GM12891 (cell line): ENCODE results near the gene SIGLEC1.

ENCODE experiments used
- DNase-seq: peaks from one replicate; pipeline ENCODE4 v3.0.0; 2011; ENCODE audit warnings: low spot score; ENCODE audit not compliant: insufficient read length
- FAIRE-seq: peaks from 2 replicates; lab custom pipeline; 2011; peaks lifted over from hg19 to GRCh38; lab: Jason Lieb, UNC
- PAX5 ChIP-seq: IDR thresholded peaks from 2 replicates; pipeline ENCODE4 v1.6.1; 2011; ENCODE audit warnings: low read length, moderate library complexity, mild to moderate bottlenecking; ENCODE audit not compliant: insufficient read depth, severe bottlenecking
- POLR2A ChIP-seq: IDR thresholded peaks from 2 replicates; pipeline ENCODE4 v1.6.1; 2011; ENCODE audit warnings: low read depth, low read length, control low read depth
- POLR2AphosphoS5 ChIP-seq: IDR thresholded peaks from 2 replicates; pipeline ENCODE4 v1.6.1; 2011; ENCODE audit warnings: low read depth, low read length, control low read depth
- POU2F2 ChIP-seq: IDR thresholded peaks from 2 replicates; pipeline ENCODE4 v1.6.1; 2011; ENCODE audit warnings: low read depth, mild to moderate bottlenecking, control low read depth, low read length, moderate library complexity
- SPI1 ChIP-seq: IDR thresholded peaks from 2 replicates; pipeline ENCODE4 v1.6.1; 2011; ENCODE audit warnings: low read depth, low read length, control low read depth
- TAF1 ChIP-seq: IDR thresholded peaks from 2 replicates; pipeline ENCODE4 v1.6.1; 2011; ENCODE audit warnings: low read depth, low read length, control low read depth

SIGLEC1 gene

DNA sequence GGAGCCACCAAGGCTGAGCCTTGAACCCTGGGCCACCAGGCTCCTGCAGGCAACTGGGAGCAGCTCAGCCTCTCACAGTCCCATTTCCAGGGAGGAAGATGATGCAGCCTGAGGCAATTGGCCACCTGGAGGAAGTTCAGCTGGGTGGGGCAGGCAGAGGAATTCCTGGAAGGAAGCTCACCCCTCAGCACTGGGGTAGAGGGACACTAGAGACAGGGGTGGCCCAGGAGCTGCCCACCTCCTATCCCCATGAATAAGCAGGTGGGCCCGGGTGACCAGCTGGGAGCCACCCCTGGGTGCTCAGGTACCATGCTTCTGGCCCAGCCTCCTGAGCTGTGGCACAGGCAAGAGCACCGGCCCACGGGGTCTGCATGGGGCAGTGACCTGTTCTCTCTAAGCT, 16.5 kb upstream of the SIGLEC1 start:
- FAIRE-seq: no peak
- no peak for DNase-seq
- TF ChIP-seq PAX5 (no peak), POLR2AphosphoS5 (no peak), SPI1 (no peak), POLR2A (no peak), TAF1 (no peak), POU2F2 (no peak)

DNA sequence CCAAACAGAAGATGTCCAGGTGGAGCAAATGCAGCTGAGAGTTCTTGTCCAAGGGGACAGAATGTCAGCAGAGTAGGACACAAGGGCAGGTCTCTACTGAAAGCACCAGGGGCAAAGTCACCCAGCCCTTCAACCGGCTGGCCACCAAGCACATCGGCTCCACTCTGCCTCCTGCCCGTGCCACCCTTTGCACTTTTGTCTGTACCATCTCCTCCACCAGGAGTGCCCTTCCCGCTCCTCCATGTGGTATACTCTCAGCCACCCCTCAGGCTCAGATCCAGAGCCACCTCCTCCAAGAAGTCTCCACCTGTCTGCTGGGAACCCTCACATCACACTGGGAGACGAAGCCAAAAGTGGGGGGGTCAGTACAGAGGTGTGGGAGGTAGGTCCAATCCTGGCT, 16.0 kb upstream of the SIGLEC1 start:
- TF ChIP-seq TAF1 (no peak), POLR2A (no peak), SPI1 (no peak), PAX5 (no peak), POU2F2 (no peak), POLR2AphosphoS5 (no peak)
- FAIRE-seq (no peak), DNase-seq (no peak)

GRCh38 chr20:3727401-3728021, 15.1 kb upstream of the SIGLEC1 start:
- DNase-seq: no peak
- no peak for TF ChIP-seq POLR2A
- TF ChIP-seq PAX5: no peak
- no peak for TF ChIP-seq POU2F2
- no peak for TF ChIP-seq POLR2AphosphoS5
- TF ChIP-seq SPI1: no peak
- no peak for FAIRE-seq

DNA sequence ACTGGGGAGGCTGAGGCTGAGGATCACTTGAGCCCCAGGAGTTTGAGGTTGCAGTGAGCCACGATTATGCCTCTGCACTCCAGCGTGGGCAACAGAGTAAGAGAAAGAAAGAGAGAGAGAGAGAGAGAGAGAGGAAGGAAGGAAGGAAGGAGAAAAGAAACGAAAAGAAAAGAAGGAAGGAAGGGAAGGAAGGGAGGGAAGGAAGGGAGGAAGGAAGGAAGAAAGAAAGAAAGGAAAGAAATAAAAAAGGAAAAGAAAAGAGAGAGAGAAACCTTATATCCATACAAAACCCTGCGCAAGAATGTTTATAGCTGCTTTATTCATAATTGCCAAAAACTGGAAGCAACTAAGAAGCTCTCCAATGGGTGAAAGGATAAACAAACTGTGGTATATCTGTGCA, 12.0 kb upstream of the SIGLEC1 start:
- DNase-seq (no peak), FAIRE-seq (no peak)
- TF ChIP-seq POLR2A (no peak), POU2F2 (no peak), TAF1 (no peak), SPI1 (no peak), POLR2AphosphoS5 (no peak), PAX5 (no peak)

DNA sequence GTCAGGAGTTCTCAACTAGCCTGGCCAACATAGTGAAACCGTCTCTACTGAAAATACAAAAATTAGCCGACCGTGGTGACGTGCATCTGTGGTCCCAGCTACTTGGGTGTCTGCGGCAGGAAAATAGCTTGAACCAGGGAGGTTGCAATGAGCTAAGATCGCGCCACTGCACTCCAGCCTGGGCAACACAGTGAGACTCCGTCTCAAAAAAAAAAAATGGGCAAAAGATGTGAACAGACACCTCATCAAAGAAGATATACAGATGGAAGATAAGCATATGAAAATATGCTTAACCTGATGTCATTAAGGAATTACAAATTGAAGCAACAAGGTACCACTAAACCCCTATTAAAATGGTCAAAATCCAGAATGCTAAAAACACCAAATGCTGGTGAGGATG, 10.9 kb upstream of the SIGLEC1 start:
- TF ChIP-seq PAX5 (no peak), TAF1 (no peak), POLR2AphosphoS5 (no peak), SPI1 (no peak), POLR2A (no peak), POU2F2 (no peak)
- FAIRE-seq: no peak
- no peak for DNase-seq

GRCh38 chr20:3721912-3722311, 9.5 kb upstream of the SIGLEC1 start:
- no peak for DNase-seq
- FAIRE-seq: no peak
- no peak for TF ChIP-seq TAF1

DNA sequence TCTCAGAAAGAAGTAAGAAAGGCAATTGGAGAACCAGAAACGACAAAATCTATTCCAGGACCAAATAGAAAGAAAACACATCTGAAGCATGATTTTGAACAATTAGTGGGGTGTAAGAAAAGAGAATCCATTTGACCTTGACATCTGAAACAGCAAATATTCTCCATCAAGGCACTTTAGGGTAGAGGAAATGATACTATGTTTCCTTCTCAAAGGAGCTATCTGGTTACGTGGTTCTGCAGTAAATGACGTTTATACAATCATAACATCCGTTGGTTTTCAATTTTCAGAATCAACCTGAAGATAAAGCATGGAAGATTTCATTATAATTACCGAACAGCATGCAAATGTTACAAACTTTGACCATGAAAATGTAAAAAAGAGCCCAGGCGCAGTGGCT, 8.2 kb upstream of the SIGLEC1 start:
- FAIRE-seq: no peak
- DNase-seq: no peak
- 0 out of 2 replicates have a peak, but pooled peaks have one; percentile 1 for TF ChIP-seq SPI1
- no peak for TF ChIP-seq POLR2A
- TF ChIP-seq POLR2AphosphoS5: no peak

- TF ChIP-seq POU2F2: no peak
- no peak for TF ChIP-seq POLR2A
- no peak for TF ChIP-seq SPI1
- TF ChIP-seq PAX5: no peak
- TF ChIP-seq TAF1: no peak
- TF ChIP-seq POLR2AphosphoS5: no peak
- FAIRE-seq: peak; percentile 40
- DNase-seq: no peak
Measured at GRCh38 chr20:3720068-3720467, 7.7 kb upstream of the SIGLEC1 start.

DNA sequence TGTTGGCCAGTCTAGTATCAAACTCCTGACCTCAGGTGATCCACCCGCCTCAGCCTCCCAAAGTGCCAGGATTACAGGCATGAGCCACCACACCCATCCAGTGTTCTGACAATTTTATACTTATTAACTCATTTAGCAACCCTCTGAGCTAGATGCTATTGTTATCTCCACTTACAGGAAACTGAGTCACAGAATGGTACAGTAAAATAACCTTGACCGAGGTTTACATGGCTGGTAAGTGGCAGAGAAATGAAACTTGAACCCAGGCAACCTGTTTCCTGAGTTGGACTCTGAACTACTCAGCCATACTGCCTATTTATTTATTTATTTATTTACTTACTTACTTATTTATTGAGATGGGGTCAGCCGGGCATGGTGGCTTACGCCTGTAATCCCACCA, 6.6 kb upstream of the SIGLEC1 start:
- no peak for FAIRE-seq

DNA sequence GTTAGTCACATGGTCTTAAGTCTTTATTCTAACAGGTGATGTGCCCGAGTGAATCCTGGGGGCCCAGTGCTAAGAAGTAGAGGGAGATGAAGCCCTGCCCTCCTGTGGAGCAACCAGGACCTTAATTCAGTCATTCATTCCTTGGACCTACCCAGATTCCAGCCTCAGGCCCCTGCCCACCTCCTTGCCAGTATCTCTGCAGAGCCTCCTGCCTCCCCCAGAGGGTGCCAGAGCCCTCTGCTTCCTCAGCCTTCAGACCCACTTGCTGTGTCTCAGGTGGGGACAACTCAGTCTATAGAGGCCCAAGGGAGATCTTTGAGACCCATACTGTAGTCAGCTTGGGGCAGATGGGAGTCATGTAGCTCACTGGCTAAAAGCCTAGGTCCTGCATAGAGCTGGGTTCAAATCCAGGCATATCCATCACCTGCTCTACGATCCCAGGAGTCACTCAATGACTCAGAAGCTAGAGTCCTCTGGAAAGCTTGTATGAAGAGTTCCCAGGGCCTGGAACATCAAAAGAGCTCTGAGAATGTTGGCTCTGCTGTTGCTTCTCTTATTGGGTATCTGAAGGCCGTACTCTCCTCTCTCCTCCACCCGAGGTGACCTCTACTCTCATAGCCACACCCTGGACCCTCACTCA, 3.9 kb upstream of the SIGLEC1 start:
- no peak for DNase-seq
- FAIRE-seq: no peak
- TF ChIP-seq POLR2A (no peak), TAF1 (no peak), POLR2AphosphoS5 (no peak), PAX5 (no peak), POU2F2 (no peak), SPI1 (no peak)

More for the DNA sequence above, 6.6 kb upstream of the SIGLEC1 start:
- DNase-seq: no peak
- TF ChIP-seq POLR2AphosphoS5 (no peak), TAF1 (no peak), PAX5 (no peak), POLR2A (no peak), SPI1 (no peak), POU2F2 (no peak)
